ENCODE measurements around the gene SPG7. TPM values are rescaled to one million over a fixed set of nuclear protein-coding genes. Genes with fewer than 3 reads are reported as not detected.

Gene SPG7
- total and polyA plus RNA-seq, 9 of the 15 experiments (the other 6 are each of a cell fraction or from before 2014, with no cell fraction given): 5.8 to 89.1 (median 49.4) TPM

- TF ChIP-seq ZBTB34 (CRISPR knock-in tag; IDR thresholded peaks at IDR 0.05) (no peak), KDM2B (CRISPR knock-in tag; IDR thresholded peaks at IDR 0.05) (0 out of 2 replicates have a peak, but pooled peaks have one; percentile 57), TBL1XR1 (IDR thresholded peaks at IDR 0.05; ENCODE audit: low read length in 2 of 2) (0 out of 4 replicates have a peak, but pooled peaks of 1 of the 2 experiments have one; percentile 19), THAP12 (CRISPR knock-in tag; IDR thresholded peaks at IDR 0.05) (peak; percentile 76), ZNF583 (CRISPR knock-in tag; IDR thresholded peaks at IDR 0.05) (no peak), SMARCB1 (IDR thresholded peaks at IDR 0.05; ENCODE audit: insufficient read length, low read depth) (peak; percentile 51), ZBTB8A (IDR thresholded peaks at IDR 0.05; ENCODE audit: partially characterized antibody) (no peak), PHB2 (IDR thresholded peaks at IDR 0.05; ENCODE audit: low read depth) (no peak), THRAP3 (IDR thresholded peaks at IDR 0.05; ENCODE audit: borderline replicate concordance) (no peak), ZBTB7A (IDR thresholded peaks at IDR 0.05; ENCODE audit: borderline replicate concordance, control insufficient read depth, low read depth, low read length) (peak; percentile 18; the same call in 1 of the 2 replicates), POLR2G (IDR thresholded peaks at IDR 0.05; ENCODE audit: low read depth, low read length) (peak; percentile 94), KHSRP (IDR thresholded peaks at IDR 0.05) (no peak), IRF9 (tag; IDR thresholded peaks at IDR 0.05) (no peak), FOXP4 (CRISPR knock-in tag; IDR thresholded peaks at IDR 0.05; ENCODE audit: borderline replicate concordance) (no peak), BCLAF1 (IDR thresholded peaks at IDR 0.05; ENCODE audit: borderline replicate concordance in 1 of 2, control insufficient read depth in 1 of 2, low read depth in 2 of 2, low read length in 1 of 2) (no peak), NCOA1 (IDR thresholded peaks at IDR 0.05; ENCODE audit: low read depth) (no peak), NCOA2 (IDR thresholded peaks at IDR 0.05; ENCODE audit: partially characterized antibody in 2 of 2) (no peak)
Observed at GRCh38 chr16:89507834-89508590, at the start of gene SPG7 (continued).
